ENCODE data around the gene CIB2.

Gene CIB2

DNA sequence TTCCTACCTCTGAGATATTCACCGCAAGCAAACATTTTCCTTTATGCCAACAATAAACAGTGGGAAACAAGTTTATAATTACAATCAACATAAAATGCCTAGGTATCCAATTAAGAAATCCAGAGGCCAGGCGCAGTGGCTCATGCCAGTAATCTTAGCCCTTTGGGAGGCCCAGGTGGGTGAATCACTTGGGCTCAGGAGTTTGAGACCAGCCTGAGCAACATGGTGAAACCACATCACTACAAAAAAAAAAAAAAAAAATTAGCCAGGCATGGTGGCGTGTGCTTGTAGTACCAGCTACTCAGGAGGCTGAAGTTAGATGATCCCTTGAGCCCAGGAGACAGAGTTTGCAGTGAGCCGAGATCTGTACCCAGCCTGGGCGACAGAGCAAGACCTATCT lies 71.0 kb downstream of the CIB2 start:
- no peaks in the 10 kb centered on the region for H3K36me3 ChIP-seq (ENCODE audit: control insufficient read depth, insufficient read depth, low read length, severe bottlenecking)
- peaks cover 80% of the 10 kb centered on the region for H3K4me1 ChIP-seq (ENCODE audit: control insufficient read depth, insufficient read depth, low read length)
- DNase-seq (ENCODE audit: low read depth), result no peak
- no peak overlapping the region for H3K9ac ChIP-seq (ENCODE audit: low read length)
- no peaks in the 10 kb centered on the region for H3K9me3 ChIP-seq (ENCODE audit: control insufficient read depth, low read length)
- H3K4me3 ChIP-seq (ENCODE audit: low read length), result no peak overlapping the region
- no peaks in the 10 kb centered on the region for H3K27me3 ChIP-seq (replicated peaks; ENCODE audit: control insufficient read depth, insufficient read depth, low read length)

DNA sequence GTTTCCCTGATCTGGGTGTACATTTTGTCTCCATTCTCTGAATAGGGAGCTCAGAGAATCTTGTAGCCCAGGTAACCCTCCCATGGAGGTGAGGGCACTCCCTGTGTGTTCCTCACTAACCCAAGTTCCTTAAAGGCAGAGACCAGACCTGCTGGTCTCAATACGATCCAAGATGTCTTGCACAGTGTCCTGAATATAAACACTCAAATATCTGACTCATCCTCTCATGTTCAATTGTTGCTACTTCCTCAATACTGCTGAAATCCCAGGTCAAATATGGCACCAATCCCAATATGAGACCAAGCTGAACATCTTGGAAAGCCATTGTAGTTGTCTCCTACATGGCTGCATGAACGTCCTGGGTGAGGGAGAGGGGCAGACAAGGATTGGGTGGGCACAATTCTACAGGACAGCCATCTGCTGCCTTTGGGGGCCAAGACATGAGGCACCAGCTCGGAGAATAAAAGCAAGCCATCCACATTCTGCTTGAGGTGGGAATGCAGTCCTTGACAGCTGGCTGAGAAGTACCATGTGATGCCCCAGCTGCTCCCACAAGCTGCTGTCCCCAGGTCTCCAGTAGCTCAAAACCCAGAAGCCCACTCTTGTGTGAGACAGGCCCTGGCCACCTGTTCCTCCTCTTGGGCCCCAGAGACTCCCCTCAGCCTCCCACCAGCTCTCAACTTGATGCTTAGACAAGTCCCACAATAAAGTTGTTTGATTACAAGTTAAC lies 72.0 kb downstream of the CIB2 start:
- no peaks in the 10 kb centered on the region for H3K36me3 ChIP-seq (ENCODE audit: control insufficient read depth, insufficient read depth, low read length, severe bottlenecking)

DNA sequence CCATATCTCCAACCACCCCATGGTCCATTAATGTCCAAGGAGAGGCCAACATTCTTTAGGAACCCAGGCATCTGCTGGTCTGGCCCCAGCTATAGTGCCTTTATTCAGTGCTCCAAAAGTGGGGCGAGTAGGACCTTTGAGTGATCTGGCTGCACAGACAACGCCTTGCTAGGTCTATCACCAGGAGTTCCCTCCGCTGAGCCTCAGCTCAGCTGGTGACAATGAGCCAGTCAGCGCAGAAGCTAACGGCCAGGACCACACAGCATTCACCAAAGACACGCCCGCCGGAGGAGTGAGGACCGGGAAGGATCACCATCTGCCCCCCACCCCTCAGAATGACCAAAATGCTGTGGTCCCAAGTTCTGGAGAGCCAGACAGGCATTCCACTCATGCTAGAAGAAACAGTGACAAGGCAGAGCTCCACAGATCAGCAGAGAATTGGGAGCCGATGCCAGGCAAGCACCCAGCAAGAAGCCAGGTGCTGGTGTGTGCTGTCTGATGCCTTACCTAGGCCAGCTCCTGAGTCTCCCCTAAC lies 72.8 kb downstream of the CIB2 start:
- H3K4me1 ChIP-seq (ENCODE audit: control insufficient read depth, insufficient read depth, low read length), result peaks cover 65% of the 10 kb centered on the region
- no peak for DNase-seq (ENCODE audit: low read depth)
- H3K4me3 ChIP-seq (ENCODE audit: low read length), result no peak overlapping the region
- H3K9me3 ChIP-seq (ENCODE audit: control insufficient read depth, low read length), result no peaks in the 10 kb centered on the region
- H3K9ac ChIP-seq (ENCODE audit: low read length), result no peak overlapping the region
- H3K27me3 ChIP-seq (replicated peaks; ENCODE audit: control insufficient read depth, insufficient read depth, low read length), result no peaks in the 10 kb centered on the region
- peaks cover 4% of the 10 kb centered on the region for H3K36me3 ChIP-seq (ENCODE audit: control insufficient read depth, insufficient read depth, low read length, severe bottlenecking)

More for the DNA sequence above, 72.0 kb downstream of the CIB2 start:
- no peak overlapping the region for H3K9ac ChIP-seq (ENCODE audit: low read length)
- peaks cover 73% of the 10 kb centered on the region for H3K4me1 ChIP-seq (ENCODE audit: control insufficient read depth, insufficient read depth, low read length)
- no peaks in the 10 kb centered on the region for H3K9me3 ChIP-seq (ENCODE audit: control insufficient read depth, low read length)
- H3K27me3 ChIP-seq (replicated peaks; ENCODE audit: control insufficient read depth, insufficient read depth, low read length), result no peaks in the 10 kb centered on the region
- no peak overlapping the region for H3K4me3 ChIP-seq (ENCODE audit: low read length)
- DNase-seq (ENCODE audit: low read depth), result no peak

DNA sequence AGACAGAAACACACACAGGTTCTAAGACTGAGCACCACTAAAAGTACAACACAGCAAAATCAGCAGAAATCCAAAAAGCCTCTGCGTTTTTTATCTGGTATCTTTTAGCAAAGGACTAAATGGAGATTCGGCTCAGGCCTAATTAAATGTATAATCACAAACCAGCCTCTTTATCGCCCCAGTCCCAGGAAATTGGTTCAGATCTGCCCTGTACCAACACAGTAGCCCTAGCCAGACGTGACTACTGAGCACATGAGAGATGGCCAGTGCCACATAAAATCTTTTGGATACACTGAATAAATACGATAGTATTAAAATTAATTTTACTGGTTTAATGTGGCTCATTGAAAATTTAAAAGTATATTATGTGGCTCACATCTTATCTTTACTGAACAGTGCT lies 73.4 kb downstream of the CIB2 start:
- H3K4me3 ChIP-seq (ENCODE audit: low read length), result no peak overlapping the region
- DNase-seq (ENCODE audit: low read depth), result no peak
- peaks cover 8% of the 10 kb centered on the region for H3K36me3 ChIP-seq (ENCODE audit: control insufficient read depth, insufficient read depth, low read length, severe bottlenecking)
- H3K27me3 ChIP-seq (replicated peaks; ENCODE audit: control insufficient read depth, insufficient read depth, low read length), result no peaks in the 10 kb centered on the region
- peak overlapping the region; percentile 31 for H3K9ac ChIP-seq (ENCODE audit: low read length)
- H3K4me1 ChIP-seq (ENCODE audit: control insufficient read depth, insufficient read depth, low read length), result peaks cover 62% of the 10 kb centered on the region
- H3K9me3 ChIP-seq (ENCODE audit: control insufficient read depth, low read length), result no peaks in the 10 kb centered on the region

DNA sequence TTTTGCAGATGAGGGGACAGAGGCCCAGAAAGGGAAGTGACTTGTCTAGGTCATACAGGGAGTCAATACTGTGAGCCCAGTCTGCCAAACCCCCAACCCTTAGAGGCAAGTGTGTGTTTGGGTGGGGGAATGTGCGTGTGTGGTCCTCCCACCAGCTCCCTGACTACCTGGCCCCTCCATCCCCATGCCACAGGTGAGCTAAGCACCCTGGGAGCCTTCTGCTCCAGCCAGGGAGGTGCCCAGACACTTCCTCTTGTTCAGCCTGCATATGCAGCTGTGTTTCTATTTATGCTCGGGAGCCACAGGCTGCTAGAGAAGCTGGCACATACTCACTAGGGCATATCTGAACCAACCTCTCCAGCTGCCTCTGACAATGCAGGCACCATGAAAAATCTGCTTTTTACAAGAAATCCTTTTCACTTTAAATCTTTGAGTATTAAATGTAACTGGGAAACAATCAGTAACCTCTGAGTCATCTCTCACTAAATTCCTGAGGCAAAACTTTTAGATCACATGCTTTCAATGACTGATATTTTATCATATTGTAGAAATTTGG lies 74.5 kb downstream of the CIB2 start:
- H3K4me1 ChIP-seq (ENCODE audit: control insufficient read depth, insufficient read depth, low read length), result peaks cover 62% of the 10 kb centered on the region
- no peaks in the 10 kb centered on the region for H3K27me3 ChIP-seq (replicated peaks; ENCODE audit: control insufficient read depth, insufficient read depth, low read length)
- H3K36me3 ChIP-seq (ENCODE audit: control insufficient read depth, insufficient read depth, low read length, severe bottlenecking), result peaks cover 12% of the 10 kb centered on the region
- DNase-seq (ENCODE audit: low read depth), result no peak
- H3K9me3 ChIP-seq (ENCODE audit: control insufficient read depth, low read length), result no peaks in the 10 kb centered on the region
- H3K9ac ChIP-seq (ENCODE audit: low read length), result peak overlapping the region; percentile 77
- H3K4me3 ChIP-seq (ENCODE audit: low read length), result peak overlapping the region; percentile 61

DNA sequence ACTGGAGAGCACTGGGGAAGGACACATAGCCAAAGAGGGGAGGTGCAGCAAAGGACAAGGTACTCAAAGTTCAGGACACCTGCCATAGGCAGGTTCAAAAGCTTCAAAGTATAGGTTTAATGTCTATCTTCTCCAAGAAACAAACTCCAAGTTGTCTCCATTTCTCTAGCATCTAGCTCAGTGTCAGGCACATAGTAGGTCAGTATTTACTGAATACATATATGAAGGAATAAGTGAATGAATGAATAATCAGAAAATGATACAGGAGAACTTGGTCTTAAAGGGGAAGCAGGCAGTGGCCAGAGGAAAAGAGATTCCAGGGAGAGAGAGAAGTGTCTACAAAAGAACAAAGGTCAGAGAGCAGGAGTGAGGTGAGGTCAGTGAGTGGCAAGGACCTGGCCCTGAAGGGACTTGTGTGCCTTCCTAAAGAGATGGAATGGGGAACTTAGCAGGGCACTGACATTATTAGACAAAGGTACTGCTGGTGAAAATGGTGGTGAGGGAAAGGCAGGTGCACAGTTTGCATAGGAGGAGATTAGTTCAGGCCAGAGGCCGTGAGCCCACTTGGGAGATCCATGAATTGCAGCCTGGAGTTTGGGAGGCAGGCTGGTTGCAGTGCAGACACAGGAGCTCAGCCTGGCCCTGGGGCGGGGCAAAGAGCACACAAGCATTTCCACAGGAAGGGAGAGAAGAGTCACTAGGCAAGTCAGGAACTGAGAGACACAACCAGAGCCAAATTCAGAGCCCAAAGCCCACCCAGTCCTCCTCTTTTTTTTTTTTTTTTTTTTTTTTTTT lies 75.1 kb downstream of the CIB2 start:
- DNase-seq (ENCODE audit: low read depth), result no peak
- Histone ChIP-seq H3K27me3 (replicated peaks; ENCODE audit: control insufficient read depth, insufficient read depth, low read length) (no peaks in the 10 kb centered on the region), H3K9ac (ENCODE audit: low read length) (peak overlapping the region; percentile 77), H3K4me1 (ENCODE audit: control insufficient read depth, insufficient read depth, low read length) (peaks cover 60% of the 10 kb centered on the region), H3K9me3 (ENCODE audit: control insufficient read depth, low read length) (no peaks in the 10 kb centered on the region), H3K4me3 (ENCODE audit: low read length) (no peak overlapping the region), H3K36me3 (ENCODE audit: control insufficient read depth, insufficient read depth, low read length, severe bottlenecking) (peaks cover 12% of the 10 kb centered on the region)

DNA sequence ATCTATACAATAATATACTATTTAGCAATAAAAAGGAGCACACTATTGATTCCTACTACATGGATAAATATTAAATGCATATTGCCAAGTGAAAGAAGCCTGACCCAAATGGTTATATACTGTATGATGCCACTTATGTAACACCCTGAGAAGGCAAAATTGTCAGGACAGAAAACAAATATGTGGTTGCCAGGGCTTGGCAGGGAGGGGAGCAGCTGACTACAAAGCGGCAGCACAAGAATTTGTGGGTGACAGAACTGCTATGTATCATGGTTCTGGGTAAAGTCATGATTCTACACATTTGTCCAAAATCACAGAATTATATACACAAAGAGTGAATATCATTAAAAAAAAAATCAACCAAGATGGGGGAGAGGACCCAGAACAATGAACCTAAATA lies 76.3 kb downstream of the CIB2 start:
- no peak for DNase-seq (ENCODE audit: low read depth)
- Histone ChIP-seq H3K36me3 (ENCODE audit: control insufficient read depth, insufficient read depth, low read length, severe bottlenecking) (peaks cover 12% of the 10 kb centered on the region), H3K4me1 (ENCODE audit: control insufficient read depth, insufficient read depth, low read length) (peaks cover 71% of the 10 kb centered on the region)

More for the DNA sequence above, 76.3 kb downstream of the CIB2 start:
- no peaks in the 10 kb centered on the region for H3K9me3 ChIP-seq (ENCODE audit: control insufficient read depth, low read length)
- H3K9ac ChIP-seq (ENCODE audit: low read length), result no peak overlapping the region
- H3K27me3 ChIP-seq (replicated peaks; ENCODE audit: control insufficient read depth, insufficient read depth, low read length), result no peaks in the 10 kb centered on the region
- no peak overlapping the region for H3K4me3 ChIP-seq (ENCODE audit: low read length)

All from adipocyte (in vitro differentiated cells).